Fibroblast of lung (primary cell): ENCODE data around the gene YIPF5. TPM values are rescaled to one million over a fixed set of nuclear protein-coding genes. Genes with fewer than 3 reads are reported as not detected.
A peak's percentile ranks its signal among the peaks of the same experiment; 100 is the strongest.

Experiments used
- DNase-seq, 2 donors: peaks; one replicate each; pipeline versions ENCODE4 v3.0.0 to v3.0.0-alpha.2; 2010; ENCODE audit warnings: low read depth in 2 of 2
- H2AFZ ChIP-seq: 2 replicates; pipeline ENCODE4 v1.5.1; 2012; ENCODE audit warnings: low read length, control low read depth, inconsistent platforms
- H3K27ac ChIP-seq: 2 replicates; pipeline ENCODE4 v1.5.1; 2011; ENCODE audit warnings: low read length, control low read depth; ENCODE audit not compliant: insufficient read depth
- H3K27me3 ChIP-seq: 2 replicates; pipeline ENCODE4 v1.5.1; 2011; ENCODE audit warnings: mild to moderate bottlenecking, low read length; ENCODE audit not compliant: control insufficient read depth, insufficient read depth
- H3K36me3 ChIP-seq: 2 replicates; pipeline ENCODE4 v1.5.1; 2011; ENCODE audit warnings: low read length; ENCODE audit not compliant: control insufficient read depth, insufficient read depth
- H3K4me1 ChIP-seq: 2 replicates; pipeline ENCODE4 v1.5.1; 2011; ENCODE audit warnings: low read length; ENCODE audit not compliant: control insufficient read depth, insufficient read depth; ENCODE audit errors: extremely low read depth
- H3K4me2 ChIP-seq: 2 replicates; pipeline ENCODE4 v1.5.1; 2011; ENCODE audit warnings: low read length, control low read depth; ENCODE audit not compliant: insufficient read depth; ENCODE audit errors: extremely low read depth
- H3K4me3 ChIP-seq, 4 experiments: fragments of 200-600 bp in 1 of 4; sonication (generic) in 1 of 4; replicated peaks in 1 of 4; 2 replicates each; pipeline ENCODE4 v1.5.1; 2011 to 2016; ENCODE audit warnings: low read length in 4 of 4, low read depth in 3 of 4, mild to moderate bottlenecking in 3 of 4, control low read depth in 2 of 4, inconsistent platforms in 1 of 4, mixed read lengths in 1 of 4; ENCODE audit not compliant: insufficient read depth in 1 of 4; ENCODE audit errors: control extremely low read depth in 1 of 4
- H3K79me2 ChIP-seq: 2 replicates; pipeline ENCODE4 v1.5.1; 2012; ENCODE audit warnings: mild to moderate bottlenecking, low read length, inconsistent platforms; ENCODE audit not compliant: control insufficient read depth, insufficient read depth
- H3K9ac ChIP-seq: 2 replicates; pipeline ENCODE4 v1.5.1; 2011; ENCODE audit warnings: mild to moderate bottlenecking, low read length, control low read depth; ENCODE audit not compliant: insufficient read depth
- H3K9me3 ChIP-seq: 2 replicates; pipeline ENCODE4 v1.5.1; 2012; ENCODE audit warnings: low read depth, low read length; ENCODE audit not compliant: control insufficient read depth, insufficient read depth
- H4K20me1 ChIP-seq: 2 replicates; pipeline ENCODE4 v1.5.1; 2011; ENCODE audit warnings: low read length; ENCODE audit not compliant: control insufficient read depth, insufficient read depth; ENCODE audit errors: extremely low read depth
- CTCF ChIP-seq, 2 donors: IDR thresholded peaks in 1 of 2; conservative IDR thresholded peaks in 1 of 2; 1 replicate in 1 of 2; 2 replicates in 1 of 2; pipeline ENCODE4 v1.5.1; 2011 to 2012; ENCODE audit warnings: low read length in 2 of 2, control low read depth in 1 of 2, inconsistent platforms in 1 of 2, low read depth in 1 of 2, mild to moderate bottlenecking in 1 of 2
- EZH2 ChIP-seq: IDR thresholded peaks from 2 replicates; pipeline ENCODE4 v1.5.1; 2012; ENCODE audit warnings: low read length, control low read depth, mild to moderate bottlenecking; ENCODE audit errors: missing control alignments
- polyA plus RNA-seq, 2 donors: library from polyadenylated mRNA; depleted of rRNA in 1 of 2; stranded (reverse) in 1 of 2; unstranded in 1 of 2; fragments of >200 nt; gene quantifications; 2 replicates each; pipeline ENCODE4 v1.2.1, GENCODE V29; 2011 to 2012; ENCODE audit warnings: missing spikeins in 1 of 2
- total RNA-seq: library from RNA; depleted of rRNA; stranded (reverse); fragments of >200 nt; gene quantifications from 2 replicates; pipeline ENCODE4 v1.2.1, GENCODE V29; 2014

Gene YIPF5
- total and polyA plus RNA-seq, 2 donors (not counting 1 experiment from before 2014, with no cell fraction given) = 83.2 to 175 TPM

- H3K4me1 ChIP-seq = no peaks in the 10 kb centered on the region
- no peak for DNase-seq
- H3K79me2 ChIP-seq = no peaks in the 10 kb centered on the region
- H3K4me3 ChIP-seq = no peak overlapping the region
- H3K27ac ChIP-seq = no peak overlapping the region
- TF ChIP-seq CTCF (conservative IDR thresholded peaks at IDR 0.05 in 1 of 2, IDR thresholded peaks at IDR 0.05 in 1 of 2; ENCODE audit: low read depth in 1 of 2, low read length in 2 of 2) = no peak
- TF ChIP-seq EZH2 = no peak
- no peak overlapping the region for H3K9ac ChIP-seq
- no peaks in the 10 kb centered on the region for H4K20me1 ChIP-seq
- H2AFZ ChIP-seq = no peak overlapping the region
- H3K9me3 ChIP-seq = no peaks in the 10 kb centered on the region
- H3K27me3 ChIP-seq = peaks cover 9% of the 10 kb centered on the region
- no peaks in the 10 kb centered on the region for H3K36me3 ChIP-seq
- H3K4me2 ChIP-seq = no peak overlapping the region
Measured at GRCh38 chr5:144209361-144209760, 38.9 kb upstream of the YIPF5 start.

- TF ChIP-seq CTCF (conservative IDR thresholded peaks at IDR 0.05 in 1 of 2, IDR thresholded peaks at IDR 0.05 in 1 of 2; ENCODE audit: low read depth in 1 of 2, low read length in 2 of 2) (no peak), EZH2 (no peak)
- DNase-seq = no peak
- Histone ChIP-seq H3K9me3 (no peaks in the 10 kb centered on the region), H2AFZ (no peak overlapping the region), H3K9ac (no peak overlapping the region), H3K36me3 (no peaks in the 10 kb centered on the region), H3K27me3 (peaks cover 9% of the 10 kb centered on the region), H3K4me2 (no peak overlapping the region), H4K20me1 (no peaks in the 10 kb centered on the region), H3K4me3 (no peak overlapping the region), H3K79me2 (no peaks in the 10 kb centered on the region), H3K4me1 (no peaks in the 10 kb centered on the region), H3K27ac (no peak overlapping the region)
Measured at GRCh38 chr5:144207875-144208444, 37.5 kb upstream of the YIPF5 start.

- no peaks in the 10 kb centered on the region for H3K79me2 ChIP-seq
- H3K27me3 ChIP-seq = peaks cover 9% of the 10 kb centered on the region
- peak in 1 of 2 donors; percentile 37 for DNase-seq
- H3K27ac ChIP-seq = no peak overlapping the region
- H2AFZ ChIP-seq = no peak overlapping the region
- H3K36me3 ChIP-seq = no peaks in the 10 kb centered on the region
- H3K9ac ChIP-seq = no peak overlapping the region
- TF ChIP-seq EZH2 (no peak), CTCF (conservative IDR thresholded peaks at IDR 0.05 in 1 of 2, IDR thresholded peaks at IDR 0.05 in 1 of 2; ENCODE audit: low read depth in 1 of 2, low read length in 2 of 2) (no peak)
- H4K20me1 ChIP-seq = no peaks in the 10 kb centered on the region
- H3K4me2 ChIP-seq = no peak overlapping the region
- H3K4me3 ChIP-seq = no peak overlapping the region
- H3K9me3 ChIP-seq = no peaks in the 10 kb centered on the region
- H3K4me1 ChIP-seq = no peaks in the 10 kb centered on the region
Measured at GRCh38 chr5:144206141-144206540, 35.7 kb upstream of the YIPF5 start.
